ENCODE results near the gene SIRT7.

The SIRT7 gene

DNA sequence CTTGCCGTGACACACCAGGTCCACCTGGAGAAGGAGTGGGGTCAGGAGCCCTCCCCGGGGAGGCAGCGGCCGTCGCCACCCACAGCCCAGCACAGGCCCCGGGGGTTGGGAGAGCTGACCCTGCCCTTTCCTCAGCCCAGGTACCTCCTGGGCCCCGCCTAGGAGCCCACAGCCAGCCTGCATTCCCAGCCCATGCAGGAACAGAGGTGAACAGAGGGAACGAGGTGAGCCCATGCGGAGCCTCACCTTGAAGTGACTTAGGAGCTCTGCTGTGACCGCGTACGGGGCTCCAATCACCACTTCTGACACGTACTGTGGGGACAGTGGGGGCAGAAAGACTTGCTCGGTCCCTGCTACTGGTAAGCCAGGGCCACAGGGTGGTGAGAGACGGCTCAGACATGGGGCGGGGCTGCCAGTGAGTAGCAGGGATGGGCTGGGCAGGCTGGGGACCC lies 12.5 kb downstream of the SIRT7 start:
- no peak for DNase-seq (ENCODE audit: low read depth in 2 of 2)

- DNase-seq (ENCODE audit: low read depth in 2 of 2) = no peak
Observed at GRCh38 chr17:81904600-81905423, 13.2 kb downstream of the SIRT7 start.

DNA sequence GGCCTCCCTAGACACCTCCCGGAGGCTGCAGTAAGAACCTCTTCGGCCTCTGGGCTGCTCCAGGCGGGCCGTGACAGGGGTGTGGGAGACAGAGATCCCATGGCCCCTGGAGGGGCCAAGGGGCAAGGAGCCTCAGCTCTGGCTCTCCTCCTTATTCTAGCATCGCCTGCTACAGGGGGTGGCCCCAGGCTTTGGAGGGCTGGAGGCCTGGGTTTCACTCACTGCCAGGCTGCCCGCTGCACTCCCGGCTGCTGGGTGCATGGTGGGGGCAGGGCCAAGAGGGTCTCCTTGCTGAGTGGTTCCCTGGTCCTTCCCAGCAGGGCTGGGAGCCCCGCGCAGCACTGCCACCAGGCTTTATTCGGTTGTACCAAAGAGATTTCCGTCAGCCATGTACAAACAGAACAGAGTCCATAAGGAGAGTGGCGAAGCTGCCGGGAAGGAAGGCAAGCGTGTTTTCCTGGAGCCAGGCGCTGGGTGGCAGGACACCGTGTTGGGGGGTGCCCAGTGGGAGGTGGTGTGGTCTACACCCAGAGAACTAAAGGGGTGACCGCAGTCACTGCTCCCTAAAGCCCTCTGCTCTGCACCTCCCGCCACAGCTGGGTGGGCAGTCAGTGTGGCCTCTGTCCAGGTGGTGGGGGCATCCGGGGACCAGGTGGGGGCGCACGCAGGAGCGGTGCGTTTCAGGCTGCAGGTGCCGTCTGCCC lies 13.9 kb downstream of the SIRT7 start:
- DNase-seq (ENCODE audit: low read depth in 2 of 2) = no peak

DNA sequence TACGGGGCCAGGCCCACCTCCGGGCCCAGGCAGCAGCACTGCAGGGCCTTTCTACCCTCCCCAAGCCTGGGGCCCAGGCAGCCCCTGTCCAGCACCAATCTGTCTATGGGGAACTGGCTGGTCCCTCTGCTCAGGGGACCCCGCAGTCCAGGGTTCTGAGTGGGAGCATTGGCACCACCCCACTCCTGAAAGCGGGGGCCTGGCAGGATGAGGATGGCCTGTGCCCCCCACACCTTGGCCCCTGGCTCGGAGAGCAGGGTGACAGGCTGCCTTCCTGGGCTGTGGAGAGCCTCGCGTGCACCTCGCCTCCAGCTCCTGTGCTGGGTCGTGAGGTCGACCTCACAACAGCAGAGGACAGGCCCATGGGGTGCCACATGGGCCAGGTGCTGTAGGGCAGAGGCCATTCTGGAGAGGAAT lies 14.6 kb downstream of the SIRT7 start:
- no peak for DNase-seq (ENCODE audit: low read depth in 2 of 2)

DNA sequence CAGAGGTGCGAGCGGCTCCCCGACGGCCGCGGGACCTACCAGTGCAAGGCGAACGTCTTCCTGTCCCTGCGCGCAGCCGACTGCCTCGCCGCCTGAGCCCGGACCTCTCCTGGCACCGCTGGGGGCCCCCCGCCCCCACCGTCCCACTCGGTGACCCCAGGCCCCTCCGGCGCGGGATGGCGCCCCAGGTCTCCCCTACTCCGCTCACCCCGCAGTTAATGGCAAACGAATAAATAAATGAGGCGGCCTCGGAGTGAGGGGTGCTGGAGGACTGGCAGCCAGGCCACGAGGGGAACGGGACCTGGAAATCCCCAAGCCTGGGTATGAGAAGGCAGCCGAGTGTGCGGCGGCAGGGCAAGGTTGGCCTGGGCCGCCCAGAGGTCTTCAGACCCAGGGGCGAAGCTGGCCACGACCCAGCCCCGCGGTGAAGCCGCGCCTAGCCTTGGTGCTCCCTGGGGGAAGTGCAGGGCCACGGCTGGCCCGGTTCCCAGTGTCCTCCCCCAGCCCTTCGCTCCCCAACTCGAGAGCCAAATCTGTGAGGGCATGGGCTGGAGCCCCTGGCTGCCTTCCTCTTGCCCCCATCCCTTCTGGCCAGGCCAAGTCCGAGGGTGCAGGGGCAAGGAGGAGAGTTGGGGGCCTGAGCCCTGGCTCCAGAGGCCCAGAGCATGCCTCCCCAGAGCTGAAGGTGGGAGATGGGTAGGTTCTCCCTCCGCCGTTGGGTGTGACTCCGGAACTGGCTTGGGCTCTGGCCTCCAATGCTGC lies 15.1 kb downstream of the SIRT7 start:
- DNase-seq (ENCODE audit: low read depth in 2 of 2) = no peak

DNA sequence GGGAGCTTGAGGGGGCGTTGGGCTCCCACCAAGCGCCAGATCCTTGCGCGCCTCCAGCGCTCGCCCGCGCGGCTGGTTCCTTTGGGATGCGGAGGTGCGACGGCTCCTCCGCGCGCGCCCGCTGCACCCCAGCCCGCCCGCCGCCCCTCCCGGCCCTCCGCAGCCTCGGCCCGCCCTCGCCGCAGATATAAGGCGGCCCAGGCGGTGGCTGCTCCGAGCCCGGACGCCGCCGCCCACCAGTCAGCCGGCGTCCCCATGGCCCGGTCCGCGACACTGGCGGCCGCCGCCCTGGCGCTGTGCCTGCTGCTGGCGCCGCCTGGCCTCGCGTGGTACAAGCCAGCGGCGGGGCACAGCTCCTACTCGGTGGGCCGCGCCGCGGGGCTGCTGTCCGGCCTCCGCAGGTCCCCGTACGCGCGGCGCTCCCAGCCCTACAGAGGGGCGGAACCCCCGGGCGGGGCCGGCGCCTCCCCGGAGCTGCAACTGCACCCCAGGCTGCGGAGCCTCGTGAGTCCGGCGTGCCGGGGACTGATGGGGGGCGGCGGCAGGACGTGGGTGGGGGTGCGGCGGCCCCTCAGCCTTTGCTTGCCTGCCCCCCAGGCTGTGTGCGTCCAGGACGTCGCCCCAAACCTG lies 15.8 kb downstream of the SIRT7 start, which contains the start of gene NPB:
Gene NPB, plus strand, starts transcription at position 216 of the 630 bp plus-strand sequence. Its CDS starts 40 bp downstream, at position 256.
- DNase-seq (ENCODE audit: low read depth in 2 of 2) = no peak

DNA sequence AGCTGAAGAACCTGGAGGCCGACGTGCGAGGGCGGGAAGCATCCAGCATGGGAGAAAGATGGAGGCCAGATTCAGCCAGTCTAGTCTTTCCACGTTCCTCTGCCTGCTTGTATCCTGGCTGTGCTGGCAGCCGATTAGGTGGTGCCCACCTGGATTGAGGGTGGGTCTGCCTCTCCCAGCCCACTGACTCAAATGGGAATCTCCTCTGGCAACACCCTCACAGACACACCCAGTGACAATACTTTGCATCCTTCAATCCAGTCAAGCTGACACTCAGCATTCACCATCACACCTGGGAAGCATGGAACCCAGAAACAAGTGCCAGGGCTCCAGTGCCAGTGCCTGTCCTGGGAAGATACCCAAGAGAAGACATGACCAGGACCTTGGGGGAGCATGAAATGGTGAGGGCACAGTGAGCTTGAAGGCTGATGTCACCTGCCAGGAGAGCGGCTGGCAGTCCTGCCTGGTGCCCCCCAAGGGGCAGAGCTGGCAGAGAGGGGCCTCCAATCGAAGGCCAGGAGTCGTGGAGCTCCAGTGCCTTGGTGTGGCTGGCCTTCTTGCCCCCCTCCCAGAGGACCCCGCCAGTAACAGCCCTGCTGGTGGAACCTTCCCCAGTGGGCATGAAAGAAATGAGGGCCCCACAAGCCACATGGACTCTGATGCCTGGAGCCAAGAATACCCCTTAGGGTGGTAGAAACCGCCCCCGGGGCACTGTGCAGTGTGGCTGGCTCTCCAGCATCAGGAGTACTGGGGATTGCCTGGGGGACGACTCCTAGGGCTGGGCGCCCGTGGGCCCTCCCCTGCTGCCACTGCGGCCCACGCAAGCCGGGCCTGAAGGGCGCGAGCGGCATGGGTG lies 16.6 kb downstream of the SIRT7 start:
- no peak for DNase-seq (ENCODE audit: low read depth in 2 of 2)

- no peak for DNase-seq (ENCODE audit: low read depth in 2 of 2)
Observed at GRCh38 chr17:81900181-81900820, 17.7 kb downstream of the SIRT7 start.

DNA sequence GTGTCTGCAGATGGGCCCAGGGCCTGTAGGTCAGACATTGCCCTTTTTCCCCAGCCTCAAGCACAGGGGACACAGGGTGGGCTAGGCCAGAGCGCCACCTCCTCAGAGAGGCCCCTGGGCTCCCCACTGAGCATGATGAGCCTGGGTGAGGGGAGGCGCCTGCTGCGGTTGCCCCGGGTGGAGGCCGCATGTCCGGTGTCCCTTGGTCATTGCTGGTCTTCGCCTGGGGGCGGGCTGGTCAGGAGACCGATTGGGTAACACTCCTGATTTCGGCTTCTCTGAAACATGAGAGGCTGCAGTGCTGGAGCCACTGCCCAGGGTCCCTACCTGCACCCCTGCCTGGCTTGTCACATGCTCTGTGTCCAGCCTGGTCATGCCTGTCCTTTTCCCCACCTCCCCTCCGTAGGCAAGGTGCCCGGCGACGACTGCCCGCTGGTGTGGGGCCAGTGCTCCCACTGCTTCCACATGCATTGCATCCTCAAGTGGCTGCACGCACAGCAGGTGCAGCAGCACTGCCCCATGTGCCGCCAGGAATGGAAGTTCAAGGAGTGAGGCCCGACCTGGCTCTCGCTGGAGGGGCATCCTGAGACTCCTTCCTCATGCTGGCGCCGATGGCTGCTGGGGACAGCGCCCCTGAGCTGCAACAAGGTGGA lies 18.3 kb downstream of the SIRT7 start:
- DNase-seq (ENCODE audit: low read depth in 2 of 2) = no peak

DNA sequence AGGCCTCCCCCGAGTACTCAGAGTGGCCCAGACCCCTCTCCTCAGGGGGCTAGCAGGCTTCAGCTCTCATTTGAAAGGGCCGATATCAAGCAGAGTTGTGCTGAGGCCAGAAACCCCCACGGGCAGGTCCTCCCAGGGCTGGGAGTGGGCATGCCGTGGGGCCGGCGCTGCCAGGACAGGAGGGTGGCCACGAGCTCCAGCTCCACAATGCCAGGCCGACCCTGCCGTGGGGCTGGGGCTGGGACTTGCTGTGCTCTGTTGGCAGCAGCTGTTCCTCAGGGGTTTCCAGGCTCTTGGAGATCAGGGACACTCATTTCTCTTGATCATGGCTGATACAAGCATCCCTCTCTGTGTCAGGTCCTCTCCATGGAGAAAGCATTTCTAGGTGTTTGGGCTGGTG lies 19.1 kb downstream of the SIRT7 start:
- no peak for DNase-seq (ENCODE audit: low read depth in 2 of 2)

DNA sequence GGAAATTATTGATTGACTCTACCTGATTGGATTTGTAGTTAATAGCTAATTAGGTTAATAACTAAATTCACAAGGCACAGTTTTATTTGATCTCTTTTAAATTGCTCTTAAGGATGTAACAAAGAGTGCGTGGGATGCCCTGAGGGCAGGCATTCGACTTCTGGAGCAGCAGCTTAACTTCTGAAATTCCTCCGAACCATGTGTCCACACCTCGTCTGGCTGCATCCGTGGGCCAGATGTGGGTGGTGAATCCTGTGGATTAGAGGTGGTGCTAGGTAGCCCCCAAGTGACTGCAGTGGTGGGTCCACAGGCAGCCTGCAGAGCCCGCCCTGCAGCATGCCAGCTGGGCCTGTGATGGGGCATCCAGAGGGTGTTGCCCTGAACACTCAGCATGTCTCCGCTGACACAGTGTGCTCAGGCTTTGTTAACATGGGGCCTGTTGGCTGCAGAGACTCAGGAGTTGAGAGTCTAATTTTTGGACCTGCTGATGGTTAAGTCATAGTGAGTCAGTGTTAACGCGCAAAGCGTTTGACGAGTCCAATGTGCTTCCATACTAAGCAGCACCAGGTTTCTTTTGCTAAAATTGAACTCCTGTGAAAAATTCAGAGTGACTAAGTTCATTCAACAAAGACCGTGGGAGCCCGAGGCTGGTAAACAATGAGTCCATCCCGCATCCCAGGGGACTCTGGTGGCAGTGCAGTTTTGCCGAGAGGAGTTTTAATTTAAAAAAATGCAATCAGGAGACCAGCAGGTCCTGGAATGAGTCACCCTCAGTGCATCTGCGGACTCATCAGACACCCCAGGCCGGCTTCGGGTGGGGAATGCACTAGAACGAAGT lies 19.7 kb downstream of the SIRT7 start:
- DNase-seq (ENCODE audit: low read depth in 2 of 2) = no peak

DNA sequence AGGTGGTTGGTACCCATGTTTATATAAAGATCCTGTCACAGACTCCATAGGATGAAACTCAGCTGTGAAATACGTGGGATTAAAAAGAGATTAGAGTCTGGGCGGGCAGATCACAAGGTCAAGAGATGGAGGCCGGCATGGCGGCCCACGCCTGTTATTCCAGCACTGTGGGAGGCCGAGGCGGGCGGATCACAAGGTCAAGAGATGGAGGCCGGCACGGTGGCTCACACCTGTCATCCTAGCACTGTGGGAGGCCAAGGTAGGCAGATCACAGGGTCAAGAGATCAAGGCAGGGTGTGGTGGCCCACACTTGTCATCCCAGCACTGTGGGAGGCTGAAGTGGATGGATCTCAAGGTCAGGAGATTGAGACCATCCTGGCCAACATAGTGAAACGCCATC lies 22.6 kb downstream of the SIRT7 start:
- DNase-seq (ENCODE audit: low read depth in 2 of 2) = no peak

GRCh38 chr17:81891303-81891552 lies 26.7 kb downstream of the SIRT7 start:
- DNase-seq (ENCODE audit: low read depth in 2 of 2) = no peak

DNA sequence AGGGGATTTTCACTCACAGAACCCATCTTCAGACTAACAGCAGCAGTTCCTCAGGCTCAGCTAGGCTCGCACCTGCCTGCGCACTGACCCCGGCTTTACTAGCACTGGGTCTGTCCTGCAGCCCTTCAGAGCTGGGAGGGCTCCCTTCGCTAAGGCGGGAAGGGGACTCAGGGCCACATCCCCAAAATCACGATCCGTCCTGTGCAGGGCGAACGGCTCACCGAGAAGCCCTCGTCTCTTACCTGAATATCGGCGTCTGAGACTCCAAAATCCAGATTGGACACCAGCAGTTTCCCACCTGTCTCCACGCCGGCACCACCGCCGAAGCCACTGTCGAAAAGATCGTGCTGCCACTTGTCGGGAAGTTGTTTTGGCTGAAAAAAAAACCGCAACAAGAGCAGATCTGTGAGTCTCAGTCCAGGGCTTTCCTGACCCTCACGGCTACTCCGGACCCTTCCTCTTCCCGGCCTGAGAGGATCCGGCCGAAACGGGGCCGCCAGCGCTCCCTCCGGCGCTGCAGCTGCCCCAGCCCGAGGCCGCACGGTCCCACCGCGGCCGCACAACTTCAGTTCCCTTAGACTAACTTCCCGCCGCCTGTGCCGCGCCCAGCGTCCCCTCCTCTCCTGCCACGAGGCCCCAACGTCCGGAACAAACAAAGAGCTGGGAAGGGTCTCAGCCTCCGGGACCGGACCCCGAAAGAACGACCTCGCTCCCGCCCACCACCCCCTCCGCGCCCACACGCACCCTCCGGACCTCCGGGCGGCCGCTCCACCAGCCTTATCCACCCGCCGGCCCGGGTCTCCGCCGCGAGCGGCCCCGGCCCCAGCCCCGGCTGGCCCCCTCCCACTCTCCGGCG lies 27.3 kb downstream of the SIRT7 start:
- no peak for DNase-seq (ENCODE audit: low read depth in 2 of 2)

- DNase-seq (ENCODE audit: low read depth in 2 of 2) = no peak
Observed at GRCh38 chr17:81889602-81890001, 28.4 kb downstream of the SIRT7 start.

GRCh38 chr17:81888988-81889595 lies 28.9 kb downstream of the SIRT7 start:
- no peak for DNase-seq (ENCODE audit: low read depth in 2 of 2)

- DNase-seq (ENCODE audit: low read depth in 2 of 2) = no peak
Observed at GRCh38 chr17:81888105-81888987, 29.6 kb downstream of the SIRT7 start.

Measured in stimulated activated CD8-positive, alpha-beta memory T cell treated with anti-CD3 and anti-CD28 coated beads, Interleukin-15, amount 100 ng/mL, for 48 hours (primary cell).